ENCODE measurements around the gene ATRN.
"Not testable (repeated sequence)": the region's sequence is repeated elsewhere in the genome, so short reads cannot be mapped to it uniquely, and the experiment has no call there.

The ATRN gene

GRCh38 chr20:3470627-3471396, at the start of gene ATRN:
TSS of gene ATRN (plus strand) at chr20:3471018. CDS start at chr20:3471108, 90 bp downstream.
- DNase-seq (ENCODE audit: low read depth in 2 of 2, low spot score in 1 of 2) = peak; percentile 71 to 74

- no peak for DNase-seq (ENCODE audit: low read depth in 2 of 2, low spot score in 1 of 2)
These were observed 48.8 kb upstream of the ATRN start for GRCh38 chr20:3421985-3422384.

GRCh38 chr20:3423126-3423525, 47.7 kb upstream of the ATRN start:
- DNase-seq (ENCODE audit: low read depth in 2 of 2, low spot score in 1 of 2) = no peak

- DNase-seq (ENCODE audit: low read depth in 2 of 2, low spot score in 1 of 2) = not testable (repeated sequence)
These were observed 44.1 kb upstream of the ATRN start for GRCh38 chr20:3426766-3427165.

GRCh38 chr20:3430376-3431069, 40.3 kb upstream of the ATRN start:
- no peak for DNase-seq (ENCODE audit: low read depth in 2 of 2, low spot score in 1 of 2)

- no peak for DNase-seq (ENCODE audit: low read depth in 2 of 2, low spot score in 1 of 2)
These were observed 39.7 kb upstream of the ATRN start for GRCh38 chr20:3431109-3431508.

GRCh38 chr20:3432844-3433243, 38.0 kb upstream of the ATRN start:
- no peak for DNase-seq (ENCODE audit: low read depth in 2 of 2, low spot score in 1 of 2)

GRCh38 chr20:3433744-3434143, 37.1 kb upstream of the ATRN start:
- no peak for DNase-seq (ENCODE audit: low read depth in 2 of 2, low spot score in 1 of 2)

GRCh38 chr20:3434232-3434631, 36.6 kb upstream of the ATRN start:
- no peak for DNase-seq (ENCODE audit: low read depth in 2 of 2, low spot score in 1 of 2)

- DNase-seq (ENCODE audit: low read depth in 2 of 2, low spot score in 1 of 2) = no peak
These were observed 33.8 kb upstream of the ATRN start for GRCh38 chr20:3436864-3437574.

- no peak for DNase-seq (ENCODE audit: low read depth in 2 of 2, low spot score in 1 of 2)
These were observed 24.0 kb upstream of the ATRN start for GRCh38 chr20:3446779-3447178.

GRCh38 chr20:3447321-3447720, 23.5 kb upstream of the ATRN start:
- DNase-seq (ENCODE audit: low read depth in 2 of 2, low spot score in 1 of 2) = no peak

- no peak for DNase-seq (ENCODE audit: low read depth in 2 of 2, low spot score in 1 of 2)
These were observed 21.5 kb upstream of the ATRN start for GRCh38 chr20:3449319-3449718.

GRCh38 chr20:3452136-3452535, 18.7 kb upstream of the ATRN start:
- DNase-seq (ENCODE audit: low read depth in 2 of 2, low spot score in 1 of 2) = no peak

- DNase-seq (ENCODE audit: low read depth in 2 of 2, low spot score in 1 of 2) = no peak
These were observed 18.1 kb upstream of the ATRN start for GRCh38 chr20:3452690-3453089.

GRCh38 chr20:3454831-3455230, 16.0 kb upstream of the ATRN start:
- no peak for DNase-seq (ENCODE audit: low read depth in 2 of 2, low spot score in 1 of 2)

- no peak for DNase-seq (ENCODE audit: low read depth in 2 of 2, low spot score in 1 of 2)
These were observed 14.2 kb upstream of the ATRN start for GRCh38 chr20:3456648-3457047.

GRCh38 chr20:3459881-3460307, 10.9 kb upstream of the ATRN start:
- no peak for DNase-seq (ENCODE audit: low read depth in 2 of 2, low spot score in 1 of 2)

- no peak for DNase-seq (ENCODE audit: low read depth in 2 of 2, low spot score in 1 of 2)
These were observed 9.5 kb upstream of the ATRN start for GRCh38 chr20:3461211-3461771.

- no peak for DNase-seq (ENCODE audit: low read depth in 2 of 2, low spot score in 1 of 2)
These were observed 8.7 kb upstream of the ATRN start for GRCh38 chr20:3461911-3462677.

- no peak for DNase-seq (ENCODE audit: low read depth in 2 of 2, low spot score in 1 of 2)
These were observed 6.7 kb upstream of the ATRN start for GRCh38 chr20:3464166-3464565.

Measured in stimulated activated CD8-positive, alpha-beta memory T cell treated with anti-CD3 and anti-CD28 coated beads, Interleukin-4, amount 100 ng/mL, for 1 hour (primary cell).